NCI-H446 treated with DMSO at 0.1 percent for 48 hours (cell line): ENCODE results near the gene PFN3.
"Not testable (repeated sequence)": the region's sequence is repeated elsewhere in the genome, so short reads cannot be mapped to it uniquely, and the experiment has no call there.

Source experiments
- DNase-seq: peaks from one replicate; lab custom pipeline; 2025; lab: John Stamatoyannopoulos, UW

PFN3 gene

DNA sequence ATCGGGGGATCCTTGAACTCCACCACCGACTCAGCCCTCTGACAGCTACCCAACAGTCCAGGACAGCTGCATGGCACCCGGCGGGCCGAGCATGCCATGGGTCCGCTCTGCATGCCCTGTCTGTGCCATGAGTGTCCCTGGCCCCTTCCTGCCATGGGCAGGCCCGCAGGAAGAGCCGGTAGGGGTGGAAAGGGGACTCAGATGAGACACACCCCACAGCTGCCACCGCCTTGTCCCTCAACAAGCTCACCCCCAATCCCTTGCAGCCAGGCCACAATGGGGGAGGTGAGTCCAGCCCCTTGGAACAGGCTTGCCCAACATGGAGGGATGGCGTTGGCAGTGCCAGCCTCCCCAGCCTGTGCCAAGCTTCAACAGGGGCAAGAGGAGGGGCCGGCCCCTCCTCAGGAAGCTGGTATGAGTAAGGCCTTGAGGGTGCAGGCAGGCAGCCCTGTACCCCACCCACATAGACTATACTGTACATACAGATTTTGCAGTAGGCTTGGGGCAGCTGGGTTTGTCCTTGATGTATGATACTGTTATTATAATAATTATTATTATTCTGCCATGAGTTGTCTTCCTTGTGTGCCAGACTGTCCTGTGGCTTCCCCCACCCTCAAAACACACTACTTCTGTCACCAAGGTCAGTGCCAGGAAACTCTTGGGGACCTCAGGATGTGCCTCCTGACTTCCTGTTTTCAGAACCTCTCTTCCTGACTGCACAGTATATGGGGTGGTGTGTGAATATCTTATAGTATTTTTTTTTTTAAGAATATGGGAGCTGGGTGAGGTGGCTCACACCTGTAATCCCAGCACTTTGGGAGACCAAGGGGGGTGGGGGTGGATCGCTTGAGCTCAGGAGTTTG, 28.2 kb downstream of the PFN3 start:
- DNase-seq: no peak

DNA sequence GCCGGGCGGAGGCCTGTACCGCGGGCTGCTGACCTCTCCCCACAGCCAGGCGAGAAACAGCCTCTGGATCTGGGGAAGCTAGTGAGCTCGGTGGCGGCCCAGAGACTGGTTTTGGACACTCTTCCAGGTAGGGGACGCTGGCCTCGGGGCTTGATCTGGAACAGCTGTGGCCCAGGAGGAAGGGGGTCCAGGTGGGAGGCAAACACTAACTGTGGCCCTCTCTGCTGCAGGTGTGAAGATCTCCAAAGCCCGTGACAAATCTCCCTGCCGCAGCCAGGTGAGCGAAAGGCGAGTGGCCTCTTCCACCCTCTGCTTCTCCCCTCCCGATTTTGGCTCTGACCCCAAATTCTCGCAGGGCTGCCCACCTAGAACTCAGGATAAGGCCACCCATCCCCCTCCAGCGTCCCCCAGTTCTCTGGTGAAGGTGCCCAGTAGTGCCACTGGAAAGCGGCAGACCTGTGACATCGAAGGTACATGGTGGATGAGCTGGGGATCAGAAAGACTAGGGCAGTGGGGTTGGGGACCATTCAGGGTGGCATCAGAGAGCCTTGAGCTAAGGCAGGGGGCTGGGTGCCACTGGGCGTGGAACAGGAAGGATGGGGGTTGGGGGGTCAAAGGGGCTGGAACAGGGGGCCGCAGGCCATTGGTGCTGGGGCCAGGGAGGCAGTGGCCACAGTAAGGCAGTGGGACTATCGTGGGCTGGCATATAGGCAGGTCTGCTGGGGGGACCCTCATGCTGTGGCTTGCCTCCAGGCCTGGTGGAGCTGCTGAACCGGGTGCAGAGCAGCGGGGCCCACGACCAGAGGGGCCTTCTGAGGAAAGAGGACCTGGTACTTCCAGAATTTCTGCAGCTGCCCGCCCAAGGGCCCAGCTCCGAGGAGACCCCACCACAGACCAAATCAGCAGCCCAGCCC, 29.1 kb downstream of the PFN3 start:
- DNase-seq: no peak

DNA sequence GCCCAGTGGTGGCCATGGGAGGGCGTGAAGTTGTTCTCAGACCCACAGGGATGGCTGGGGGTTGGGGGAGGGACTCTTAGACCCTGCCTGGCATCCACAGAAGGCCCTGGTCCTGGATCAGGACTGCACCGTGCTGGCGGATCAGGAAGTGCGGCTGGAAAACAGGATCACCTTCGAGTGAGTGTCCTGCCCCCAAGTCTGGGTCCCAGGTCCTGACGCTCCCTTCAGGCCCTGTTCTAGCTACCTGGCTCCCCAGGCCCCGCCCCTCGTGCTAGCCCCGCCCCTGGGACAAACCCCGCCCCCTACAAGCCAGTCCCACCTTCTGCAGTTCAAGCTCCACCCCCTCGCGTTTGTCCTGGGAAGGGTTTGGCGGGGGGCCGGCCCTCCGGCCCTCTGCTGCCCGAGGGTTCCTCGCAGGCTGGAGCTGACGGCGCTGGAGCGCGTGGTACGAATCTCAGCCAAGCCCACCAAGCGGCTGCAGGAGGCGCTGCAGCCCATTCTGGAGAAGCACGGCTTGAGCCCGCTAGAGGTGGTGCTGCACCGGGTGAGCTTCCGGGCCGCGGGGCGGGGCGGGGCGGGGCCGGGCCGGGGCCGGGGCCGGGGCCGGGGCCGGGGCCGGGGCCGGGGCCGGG, 29.9 kb downstream of the PFN3 start:
- DNase-seq: peak; percentile 63

DNA sequence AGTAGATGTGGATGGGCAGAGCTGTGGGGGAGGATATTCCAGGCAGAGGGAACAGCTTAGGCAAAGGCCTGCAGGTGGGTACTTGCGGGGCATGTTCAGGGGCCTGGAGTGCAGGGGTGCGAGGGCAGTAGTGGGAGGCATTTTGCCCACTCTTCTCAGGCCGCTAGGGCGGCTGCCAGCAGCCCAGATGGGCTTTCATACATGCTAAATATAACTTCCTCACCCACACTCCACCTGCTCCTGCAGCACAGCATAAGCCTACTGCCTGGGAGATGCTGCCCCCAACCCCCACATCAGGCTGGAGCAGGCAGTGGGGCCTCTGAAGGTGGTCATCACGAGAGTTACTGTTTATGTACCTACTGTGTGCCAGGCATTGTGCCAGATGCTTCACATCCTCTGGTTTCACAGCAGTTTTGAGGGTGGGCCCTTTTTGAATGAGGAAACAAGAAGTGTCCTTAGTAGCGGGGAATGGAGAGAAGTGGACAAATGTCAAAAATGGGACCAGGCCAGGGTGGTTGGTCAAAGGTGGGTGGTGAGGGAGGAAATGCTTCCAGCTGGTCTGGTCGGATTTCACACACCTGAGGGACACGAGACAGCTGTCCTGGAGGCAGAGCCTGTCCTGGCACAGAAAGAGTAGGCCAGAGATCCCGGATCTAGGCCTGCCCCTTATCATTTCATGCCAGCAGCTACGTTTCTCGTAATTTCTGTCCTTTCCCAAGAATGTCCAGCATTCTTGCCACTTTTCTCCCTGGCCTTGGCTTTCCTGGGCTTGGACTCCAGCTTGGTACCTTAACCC, 30.6 kb downstream of the PFN3 start:
- DNase-seq: no peak

DNA sequence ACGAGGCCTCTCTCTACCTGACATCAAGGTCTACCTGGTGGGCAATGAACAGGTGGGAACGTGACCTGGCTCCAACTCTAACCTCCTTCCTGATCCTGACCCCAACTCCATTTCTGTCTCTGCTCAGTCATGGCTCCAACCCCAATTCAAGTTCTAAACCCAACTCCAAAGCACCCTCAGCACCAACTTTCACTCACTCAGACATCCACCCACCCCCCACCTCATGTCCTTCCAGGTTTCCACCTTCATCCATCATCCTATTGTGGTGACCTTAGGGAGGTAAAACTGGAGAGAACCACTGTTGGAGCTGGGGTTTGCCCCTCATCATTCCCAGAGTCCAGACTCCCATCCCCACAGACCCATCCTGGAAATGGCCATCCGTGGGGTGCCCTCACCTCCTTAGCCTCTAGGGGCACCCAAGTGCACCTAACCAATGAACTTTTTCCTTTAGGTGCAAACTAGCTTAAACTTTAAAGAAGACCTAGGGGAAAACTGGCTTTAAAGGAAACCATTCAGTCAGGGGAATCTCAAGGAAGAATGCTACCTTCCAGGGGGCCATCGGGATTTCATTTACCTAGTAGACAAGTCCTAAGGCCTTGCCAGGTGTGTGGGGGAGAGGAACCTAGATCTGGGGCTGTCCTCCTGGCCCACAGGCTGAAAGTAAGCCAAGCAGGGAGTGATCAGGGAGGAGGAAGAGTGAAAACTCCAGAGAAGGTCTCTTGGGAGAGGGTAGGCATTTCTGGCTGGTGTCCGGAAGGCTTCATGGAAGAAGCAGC, 31.4 kb downstream of the PFN3 start:
- DNase-seq: no peak

DNA sequence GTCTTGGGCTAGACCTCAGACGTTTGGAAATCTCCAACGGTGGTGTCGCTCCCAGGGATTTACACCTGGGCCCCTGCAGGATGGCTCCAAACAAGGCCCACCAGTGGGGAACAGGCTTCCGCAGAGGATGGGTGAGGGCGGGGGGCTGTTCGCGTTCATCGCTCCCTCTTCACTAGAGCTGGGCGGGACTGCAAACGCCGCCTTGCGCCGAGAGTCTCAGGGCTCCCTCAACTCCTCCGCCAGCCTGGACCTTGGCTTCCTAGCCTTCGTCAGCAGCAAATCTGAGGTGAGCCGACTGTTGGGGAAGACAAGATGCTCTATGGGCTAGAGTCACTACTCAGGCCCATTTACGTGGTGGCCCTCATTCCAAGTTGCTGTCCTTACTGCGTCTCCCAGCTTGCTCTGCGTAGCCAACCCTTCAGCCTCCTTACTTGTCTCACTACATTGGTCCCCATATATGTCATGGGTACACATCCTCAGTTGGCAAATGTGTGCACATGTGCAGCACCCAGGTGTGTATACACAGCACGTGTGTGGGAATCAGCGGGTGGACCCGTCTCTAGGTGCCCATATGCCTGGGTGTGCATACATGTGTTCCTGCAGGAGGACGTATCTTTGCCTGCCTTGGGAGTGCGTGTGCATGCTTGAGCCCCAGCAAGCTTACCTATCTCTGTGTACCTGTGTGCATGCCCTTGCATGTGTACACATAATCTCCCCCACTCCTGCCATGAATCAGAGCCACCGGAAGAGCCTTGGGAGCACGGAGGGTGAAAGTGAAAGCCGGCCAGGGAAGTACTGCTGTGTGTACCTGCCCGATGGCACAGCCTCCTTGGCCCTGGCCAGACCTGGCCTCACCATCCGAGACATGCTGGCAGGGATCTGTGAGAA, 32.2 kb downstream of the PFN3 start:
- no peak for DNase-seq

DNA sequence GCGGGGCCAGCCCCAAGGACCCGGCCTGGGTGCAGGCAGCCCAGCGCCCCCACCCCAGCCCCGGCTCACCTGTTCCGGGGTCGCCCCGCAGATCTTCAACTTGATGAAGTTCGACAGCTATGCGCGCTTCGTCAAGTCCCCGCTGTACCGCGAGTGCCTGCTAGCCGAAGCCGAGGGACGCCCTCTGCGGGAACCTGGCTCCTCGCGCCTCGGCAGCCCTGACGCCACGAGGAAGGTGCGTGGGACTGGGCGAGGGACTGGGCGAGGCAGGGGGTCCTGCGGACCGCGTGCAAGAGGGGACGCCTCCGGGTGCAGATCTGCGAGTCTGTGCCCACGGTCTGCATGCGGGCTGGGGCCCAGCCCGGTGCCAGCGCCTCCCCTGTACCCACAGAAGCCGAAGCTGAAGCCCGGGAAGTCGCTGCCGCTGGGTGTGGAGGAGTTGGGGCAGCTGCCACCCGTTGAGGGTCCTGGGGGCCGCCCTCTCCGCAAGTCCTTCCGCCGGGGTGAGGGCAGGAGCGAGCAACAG, 33.1 kb downstream of the PFN3 start:
- no peak for DNase-seq

DNA sequence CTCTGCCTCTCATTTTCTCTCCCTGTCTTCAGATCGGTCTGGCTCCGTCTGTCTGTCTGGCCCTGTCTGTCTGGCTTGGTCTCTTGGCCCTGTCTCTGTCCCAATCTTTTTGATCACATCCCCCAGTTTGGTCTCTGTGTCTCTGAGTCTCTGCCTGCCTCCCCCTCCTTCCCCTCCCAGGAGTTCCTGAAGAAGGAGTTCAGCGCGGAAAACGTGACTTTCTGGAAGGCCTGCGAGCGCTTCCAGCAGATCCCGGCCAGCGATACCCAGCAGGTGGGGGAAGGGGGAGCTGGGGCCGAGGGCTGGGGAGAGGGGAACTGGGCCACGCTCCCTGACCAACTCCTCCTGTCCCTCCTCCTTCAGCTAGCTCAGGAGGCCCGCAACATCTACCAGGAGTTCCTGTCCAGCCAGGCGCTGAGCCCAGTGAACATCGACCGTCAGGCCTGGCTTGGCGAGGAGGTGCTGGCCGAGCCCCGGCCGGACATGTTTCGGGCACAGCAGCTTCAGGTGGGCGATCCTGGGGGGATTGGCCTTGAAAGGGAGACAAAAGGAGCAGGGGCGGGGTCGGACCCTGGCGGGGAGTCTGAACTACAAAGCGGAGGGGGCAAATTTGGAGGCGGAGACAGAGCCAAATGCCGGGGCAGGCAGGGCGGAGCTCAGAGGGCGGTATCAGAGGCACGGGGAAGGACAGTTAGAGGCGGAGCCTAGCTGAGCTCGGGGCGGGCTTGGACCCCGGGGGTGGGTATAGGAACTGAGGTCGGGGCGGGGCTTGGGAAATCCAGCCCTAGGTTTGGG, 33.7 kb downstream of the PFN3 start:
- no peak for DNase-seq

DNA sequence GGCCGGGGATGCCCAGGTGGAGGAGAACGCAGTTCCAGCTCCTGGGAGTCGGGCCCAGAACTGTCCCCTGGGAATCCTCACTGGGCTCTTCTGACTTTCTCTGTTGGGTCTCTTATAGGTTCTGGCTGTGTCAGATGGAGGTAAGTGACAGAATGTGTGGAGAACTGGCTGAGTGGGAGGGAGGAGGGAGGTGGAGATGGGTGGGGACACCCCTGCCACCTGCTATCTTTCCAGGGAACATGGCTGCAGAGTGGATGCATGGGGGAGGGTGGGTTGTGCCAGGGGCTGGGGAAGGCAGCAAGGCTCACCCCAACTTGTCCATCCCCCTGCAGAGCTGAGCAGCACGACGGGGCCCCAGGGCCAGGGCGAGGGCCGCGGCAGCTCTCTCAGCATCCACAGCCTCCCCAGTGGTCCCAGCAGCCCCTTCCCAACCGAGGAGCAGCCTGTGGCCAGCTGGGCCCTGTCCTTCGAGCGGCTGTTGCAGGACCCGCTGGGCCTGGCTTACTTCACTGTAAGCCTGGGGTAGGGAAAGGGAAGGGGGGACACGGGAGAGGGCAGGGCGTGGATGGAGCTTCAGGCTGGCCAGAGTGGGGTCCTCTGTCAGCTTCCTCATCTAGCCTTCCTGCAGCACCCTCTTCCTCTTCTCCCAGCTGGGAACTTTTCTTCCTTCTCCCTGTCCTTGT, 34.5 kb downstream of the PFN3 start:
- no peak for DNase-seq

DNA sequence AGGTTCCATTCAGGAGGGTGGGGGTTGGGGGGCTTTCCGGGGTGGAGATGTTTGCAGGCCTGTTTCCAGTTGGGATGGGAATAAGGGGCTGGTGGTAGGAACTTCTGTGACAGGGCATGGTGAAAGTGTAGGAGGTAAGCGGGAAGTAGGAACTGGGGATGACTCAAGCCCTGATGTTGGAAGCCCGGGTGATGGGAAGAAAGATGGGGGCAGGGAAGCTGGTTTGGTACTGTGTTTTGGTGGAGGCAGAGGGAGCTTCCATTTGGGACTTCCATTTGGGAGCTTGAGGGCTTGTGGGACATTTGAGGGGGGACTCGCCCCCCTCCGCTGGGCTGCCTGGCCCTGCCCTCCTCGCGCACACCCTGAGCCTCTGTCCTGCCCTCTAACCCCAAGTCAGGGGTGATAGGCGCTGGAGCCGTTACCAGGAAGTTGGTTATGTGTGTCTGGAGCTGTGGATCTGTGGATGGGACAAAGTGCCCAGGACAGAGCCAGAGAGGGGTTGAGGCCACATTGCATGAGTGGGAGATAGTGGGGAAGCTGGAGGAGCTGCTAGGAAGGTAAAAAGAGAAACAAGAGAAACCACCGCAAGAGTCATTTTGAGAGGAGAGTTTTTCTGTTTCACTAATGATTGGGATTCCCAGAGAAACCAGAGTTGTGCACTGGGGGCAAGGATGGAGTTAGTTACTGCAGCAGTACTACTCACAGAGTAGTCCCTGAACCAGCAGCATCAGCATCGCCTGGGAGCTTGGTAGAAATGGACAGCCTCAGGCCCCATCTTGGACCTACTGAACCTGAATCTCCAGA, 36.1 kb downstream of the PFN3 start:
- no peak for DNase-seq

DNA sequence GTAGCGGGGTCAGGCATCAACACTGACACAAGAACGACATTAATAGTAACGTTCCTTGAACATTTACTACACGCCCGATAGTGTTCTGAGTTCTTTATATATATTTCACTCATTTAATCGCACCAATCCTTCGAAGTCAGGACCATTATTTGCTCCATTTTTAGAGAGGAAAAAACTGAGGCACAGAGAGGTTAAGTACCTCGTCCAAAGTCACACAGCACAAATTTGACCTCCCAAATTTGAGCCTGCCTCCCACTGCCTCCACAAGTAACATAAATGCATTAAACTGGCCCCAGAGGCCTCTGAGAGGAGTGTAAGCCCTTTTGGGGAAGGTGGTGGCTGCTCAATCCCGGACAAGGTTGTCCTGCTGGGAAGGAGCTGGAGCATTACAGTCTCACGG, 36.9 kb downstream of the PFN3 start:
- DNase-seq: no peak

DNA sequence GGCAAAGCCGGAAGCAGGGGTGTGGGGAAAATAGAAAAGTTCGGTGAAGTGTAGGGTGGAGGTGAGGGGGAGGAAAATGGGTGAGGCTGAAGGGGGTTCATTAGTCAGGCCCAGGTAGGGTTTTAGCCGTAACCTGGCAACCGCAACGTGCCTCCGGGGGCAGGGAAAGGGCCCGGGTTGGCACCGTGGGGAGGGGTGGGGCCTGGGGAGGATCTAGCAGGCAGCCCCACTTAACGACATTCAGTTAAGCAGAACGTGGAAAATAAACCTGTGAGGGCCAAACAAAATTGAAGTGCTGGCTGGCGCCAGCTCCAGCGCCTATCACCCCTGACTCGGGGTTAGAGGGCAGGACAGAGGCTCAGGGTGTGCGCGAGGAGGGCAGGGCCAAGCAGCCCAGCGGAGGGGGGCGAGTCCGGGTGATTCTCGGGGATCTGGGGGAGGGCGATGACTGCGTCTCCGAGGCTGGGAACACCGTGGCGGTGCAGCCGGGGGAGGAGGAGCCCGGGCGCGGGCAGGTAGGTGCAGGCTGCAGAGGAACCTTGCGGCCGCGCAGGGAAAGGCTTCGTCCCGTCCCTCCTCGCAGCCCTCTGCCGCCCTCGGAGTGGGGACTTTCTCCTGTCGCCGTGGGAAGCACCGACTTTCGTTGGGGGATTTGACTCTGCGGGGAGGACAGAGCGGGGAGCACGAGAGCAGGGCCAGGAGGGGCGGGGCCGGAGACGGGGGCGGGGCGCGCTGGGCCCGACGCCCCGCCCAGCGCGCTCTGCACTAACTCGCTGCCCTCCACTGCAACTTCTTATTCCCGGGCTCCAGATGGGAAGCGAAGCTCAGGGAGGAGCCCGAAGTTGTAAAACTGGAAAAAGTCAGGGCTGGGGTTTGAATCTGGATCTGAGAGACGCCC, 37.6 kb downstream of the PFN3 start:
- no peak for DNase-seq

DNA sequence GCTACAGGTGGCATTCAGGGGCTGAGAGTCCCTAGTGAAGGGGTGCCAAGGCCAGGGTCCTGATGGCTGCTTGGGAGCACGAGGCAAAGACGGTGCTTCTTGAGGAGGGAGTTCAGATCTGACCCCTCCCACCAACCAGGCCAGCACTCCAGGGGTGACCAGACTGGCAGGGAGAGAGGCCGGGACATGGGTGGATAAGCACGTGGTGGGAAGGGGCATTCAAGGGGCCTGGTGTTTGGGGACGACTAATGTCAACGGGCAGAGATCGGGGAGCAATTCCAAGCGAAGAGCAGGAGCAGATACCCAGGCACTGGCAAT, 38.2 kb downstream of the PFN3 start:
- DNase-seq: no peak

DNA sequence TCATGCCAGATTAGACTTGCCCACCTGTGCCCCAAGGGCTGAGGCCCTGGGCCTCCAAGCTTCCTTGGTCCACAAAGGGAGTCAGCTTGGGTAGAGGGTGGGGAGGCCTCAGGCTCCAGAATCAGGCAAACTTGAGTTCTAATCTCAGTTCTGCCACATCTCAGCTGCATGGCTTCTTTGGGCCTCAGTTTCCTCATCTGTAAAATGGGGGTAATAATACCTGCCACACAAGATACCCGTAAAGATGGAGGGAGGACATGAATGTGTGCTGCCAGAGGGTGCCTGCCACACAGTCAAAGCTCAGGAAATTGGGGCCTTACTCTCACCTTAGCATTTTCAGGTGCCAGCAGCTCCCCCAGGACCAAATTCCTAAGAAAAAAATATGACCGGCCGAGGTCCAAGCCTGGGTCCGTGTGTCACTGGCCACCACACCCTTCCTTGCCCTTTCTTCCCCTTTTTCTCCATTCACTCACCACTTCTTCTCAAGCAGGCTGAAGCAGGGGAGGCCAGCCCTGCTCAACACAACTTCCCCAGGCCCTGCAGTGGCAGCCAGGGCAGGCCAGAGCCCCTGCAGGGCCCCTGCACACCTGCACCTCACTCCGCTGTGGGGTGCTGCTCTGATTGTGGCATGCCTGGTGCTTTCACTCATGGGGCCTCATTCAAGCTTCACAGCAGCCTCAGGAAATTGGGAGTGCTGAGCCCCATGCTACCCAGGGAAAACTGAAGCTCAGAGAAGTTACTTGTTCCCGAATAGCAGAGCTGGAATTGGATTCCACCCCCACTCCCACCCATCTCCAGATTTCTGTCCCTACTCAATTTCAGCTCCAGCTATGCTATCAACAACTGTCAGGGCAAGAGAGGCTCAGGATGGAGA, 38.8 kb downstream of the PFN3 start:
- no peak for DNase-seq

DNA sequence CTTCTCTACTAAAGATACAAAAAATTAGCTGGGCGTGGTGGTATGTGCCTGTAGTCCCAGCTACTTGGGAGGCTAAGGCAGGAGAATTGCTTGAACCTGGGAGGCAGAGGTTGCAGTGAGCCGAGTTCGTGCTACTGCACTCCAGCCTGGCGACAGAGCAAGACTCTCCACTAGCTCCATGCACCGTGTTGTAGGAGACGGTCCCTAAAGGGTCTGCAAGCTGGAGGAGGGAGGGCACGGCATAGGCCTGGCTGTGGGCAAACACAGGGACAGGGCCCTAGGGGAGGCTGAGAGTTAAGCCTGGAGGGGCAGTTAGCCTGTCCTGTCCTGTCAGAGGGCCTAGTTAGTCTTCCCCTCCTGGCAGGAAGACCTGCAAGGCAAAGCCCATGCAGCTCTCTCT, 39.7 kb downstream of the PFN3 start:
- DNase-seq: not testable (repeated sequence)

DNA sequence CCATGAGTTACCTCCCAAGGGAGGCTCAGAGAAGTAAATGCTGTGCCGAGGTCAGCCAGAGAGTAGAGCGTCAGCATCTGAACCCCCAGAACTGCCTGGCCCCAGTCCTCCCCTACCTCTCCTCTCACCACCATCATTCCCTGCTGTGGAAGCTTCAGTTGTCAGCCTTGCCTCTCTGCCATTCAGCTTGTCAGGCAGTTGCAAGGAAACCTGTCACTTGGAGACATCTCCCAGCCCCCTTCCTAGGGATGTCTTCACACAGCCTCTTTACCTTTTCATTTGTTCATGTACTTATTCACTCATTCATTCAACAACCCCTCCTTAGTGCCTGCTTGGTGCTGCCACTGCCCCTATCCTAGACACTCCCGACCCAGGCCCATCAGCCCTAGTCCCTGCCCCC, 40.6 kb downstream of the PFN3 start:
- DNase-seq: no peak
